Measurements from ENCODE around the gene STAMBPL1. TPM values are rescaled to one million over a fixed set of nuclear protein-coding genes. Genes with fewer than 3 reads are reported as not detected.

The STAMBPL1 gene
- total RNA-seq, 1 experiment from 2014 or later: 0.54 TPM

DNA sequence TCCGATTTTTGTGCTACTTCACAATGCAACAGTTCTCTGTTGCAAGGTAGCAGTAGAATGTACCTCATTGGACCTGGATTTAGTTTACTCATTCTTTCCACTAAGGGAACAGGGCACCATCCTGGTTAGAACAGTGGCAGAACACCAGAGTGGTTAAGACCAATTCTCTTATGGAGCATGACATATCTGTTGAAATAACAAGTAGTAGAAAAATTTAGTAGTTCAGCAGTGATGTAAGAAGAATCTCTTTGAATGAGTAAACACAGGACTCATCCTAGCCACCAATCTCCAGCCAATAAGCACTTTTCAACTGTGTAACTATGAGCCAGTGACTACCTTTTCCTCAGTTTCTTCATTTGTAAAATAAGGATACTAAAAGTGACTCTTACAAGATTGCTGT, 30.8 kb upstream of the STAMBPL1 start:
- Mint-ChIP-seq H3K4me1 (ENCODE audit: low read depth, unreplicated experiment) (peaks cover 7% of the 10 kb centered on the region), H3K9me3 (ENCODE audit: unreplicated experiment) (no peaks in the 10 kb centered on the region), H3K27ac (ENCODE audit: unreplicated experiment) (no peak overlapping the region), H3K4me3 (ENCODE audit: unreplicated experiment) (no peak overlapping the region), H3K36me3 (ENCODE audit: insufficient read depth, unreplicated experiment) (no peaks in the 10 kb centered on the region), H3K27me3 (ENCODE audit: insufficient read depth, unreplicated experiment) (peaks cover 5% of the 10 kb centered on the region)
- TF ChIP-seq, protein P1, sequence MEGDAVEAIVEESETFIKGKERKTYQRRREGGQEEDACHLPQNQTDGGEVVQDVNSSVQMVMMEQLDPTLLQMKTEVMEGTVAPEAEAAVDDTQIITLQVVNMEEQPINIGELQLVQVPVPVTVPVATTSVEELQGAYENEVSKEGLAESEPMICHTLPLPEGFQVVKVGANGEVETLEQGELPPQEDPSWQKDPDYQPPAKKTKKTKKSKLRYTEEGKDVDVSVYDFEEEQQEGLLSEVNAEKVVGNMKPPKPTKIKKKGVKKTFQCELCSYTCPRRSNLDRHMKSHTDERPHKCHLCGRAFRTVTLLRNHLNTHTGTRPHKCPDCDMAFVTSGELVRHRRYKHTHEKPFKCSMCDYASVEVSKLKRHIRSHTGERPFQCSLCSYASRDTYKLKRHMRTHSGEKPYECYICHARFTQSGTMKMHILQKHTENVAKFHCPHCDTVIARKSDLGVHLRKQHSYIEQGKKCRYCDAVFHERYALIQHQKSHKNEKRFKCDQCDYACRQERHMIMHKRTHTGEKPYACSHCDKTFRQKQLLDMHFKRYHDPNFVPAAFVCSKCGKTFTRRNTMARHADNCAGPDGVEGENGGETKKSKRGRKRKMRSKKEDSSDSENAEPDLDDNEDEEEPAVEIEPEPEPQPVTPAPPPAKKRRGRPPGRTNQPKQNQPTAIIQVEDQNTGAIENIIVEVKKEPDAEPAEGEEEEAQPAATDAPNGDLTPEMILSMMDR (IDR thresholded peaks at IDR 0.05; ENCODE audit: insufficient read depth in 1 of 2, low read depth in 1 of 2, low read length in 1 of 2, severe bottlenecking in 1 of 2, unreplicated experiment in 1 of 2): no peak
- Histone ChIP-seq H3K27me3 (replicated peaks; ENCODE audit: control insufficient read depth, insufficient read depth, low read length) (no peaks in the 10 kb centered on the region; the same call in 1 of the 2 replicates), H3K36me3 (ENCODE audit: control insufficient read depth, insufficient read depth, low read length) (no peaks in the 10 kb centered on the region), H3K4me1 (peaks cover 13% of the 10 kb centered on the region), H3K9me3 (no peaks in the 10 kb centered on the region), H3K4me3 (ENCODE audit: low read depth, low read length) (no peak overlapping the region)
- no TSS peak for BruUV-seq (replicated peaks)
- CTCF ChIA-PET: interaction anchor here (0.6 kb wide), 1 partner anchor 35 kb away, joined by 3 read pairs; no protein-coding TSS in a partner anchor
- POLR2A ChIA-PET: no interaction called here
- DNase-seq: no peak
- intact Hi-C loops (cut with micrococcal nuclease; ENCODE audit: unreplicated experiment): no loop called here

DNA sequence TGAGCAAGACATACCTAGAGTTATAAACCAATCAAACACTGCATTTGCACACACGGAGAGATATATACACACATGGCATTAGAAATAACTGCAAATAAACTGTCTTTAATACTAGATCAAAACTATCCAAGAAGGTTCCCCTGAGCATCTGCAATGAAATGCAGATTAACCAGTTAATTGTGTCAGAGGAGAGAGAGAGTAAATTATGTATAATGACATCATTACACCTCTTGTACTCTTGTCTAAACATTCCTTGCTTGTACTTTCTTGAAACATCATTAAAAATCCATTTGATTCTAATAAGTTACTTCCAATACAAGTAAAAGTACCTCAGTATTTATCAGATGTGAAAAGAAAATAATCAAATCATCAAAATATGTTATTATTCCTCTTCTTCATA, 29.3 kb upstream of the STAMBPL1 start:
- POLR2A ChIA-PET: no interaction called here
- no peaks in the 10 kb centered on the region for H3K36me3 Mint-ChIP-seq (ENCODE audit: insufficient read depth, unreplicated experiment)
- H3K27me3 Mint-ChIP-seq (ENCODE audit: insufficient read depth, unreplicated experiment): no peaks in the 10 kb centered on the region
- peaks cover 7% of the 10 kb centered on the region for H3K4me1 Mint-ChIP-seq (ENCODE audit: low read depth, unreplicated experiment)
- CTCF ChIA-PET: no interaction called here
- no peaks in the 10 kb centered on the region for H3K27me3 ChIP-seq (replicated peaks; ENCODE audit: control insufficient read depth, insufficient read depth, low read length)
- intact Hi-C loops (cut with micrococcal nuclease; ENCODE audit: unreplicated experiment): no loop called here
- no peaks in the 10 kb centered on the region for H3K9me3 ChIP-seq
- H3K9me3 Mint-ChIP-seq (ENCODE audit: unreplicated experiment): no peaks in the 10 kb centered on the region
- TF ChIP-seq, protein P1 (IDR thresholded peaks at IDR 0.05; ENCODE audit: insufficient read depth in 1 of 2, low read depth in 1 of 2, low read length in 1 of 2, severe bottlenecking in 1 of 2, unreplicated experiment in 1 of 2): no peak
- DNase-seq: no peak
- no peak overlapping the region for H3K27ac Mint-ChIP-seq (ENCODE audit: unreplicated experiment)
- H3K4me1 ChIP-seq: peaks cover 13% of the 10 kb centered on the region
- BruUV-seq (replicated peaks): no TSS peak
- no peaks in the 10 kb centered on the region for H3K36me3 ChIP-seq (ENCODE audit: control insufficient read depth, insufficient read depth, low read length)
- H3K4me3 ChIP-seq (ENCODE audit: low read depth, low read length): no peak overlapping the region
- no peak overlapping the region for H3K4me3 Mint-ChIP-seq (ENCODE audit: unreplicated experiment)

DNA sequence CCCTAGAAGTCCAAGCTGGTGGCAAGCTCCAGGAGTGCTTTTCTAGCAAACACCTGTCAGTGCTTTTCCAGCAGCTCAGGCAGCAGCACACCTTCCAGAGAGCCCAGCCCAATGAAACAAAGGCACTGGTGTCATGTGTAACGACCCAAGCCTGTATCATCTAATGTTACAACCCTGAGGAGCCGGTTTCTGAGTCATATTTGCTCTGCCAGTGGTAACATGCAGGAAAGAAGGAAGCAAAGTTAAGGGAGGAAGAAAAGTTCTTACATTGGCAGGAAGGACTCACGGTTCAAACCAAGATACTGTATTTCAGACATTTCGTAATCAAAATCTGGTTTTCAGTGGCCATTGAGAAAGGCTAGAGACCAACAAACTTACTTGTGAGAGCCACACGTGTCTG, 28.3 kb upstream of the STAMBPL1 start, which contains the start of gene ANKRD22:
Gene ANKRD22 (minus strand): TSS at position 139 of the 400 bp plus-strand sequence. CDS start 237 bp downstream, outside the sequence.
- DNase-seq: peak; percentile 52 to 59
- ChIA-PET CTCF (interaction anchor here (1.0 kb wide), 1 partner anchor 81 kb away, joined by 3 read pairs; no protein-coding TSS in a partner anchor), POLR2A (no interaction called here)
- BruUV-seq (replicated peaks): no TSS peak
- TF ChIP-seq, protein P1 (IDR thresholded peaks at IDR 0.05; ENCODE audit: insufficient read depth in 1 of 2, low read depth in 1 of 2, low read length in 1 of 2, severe bottlenecking in 1 of 2, unreplicated experiment in 1 of 2): no peak
- Mint-ChIP-seq H3K4me3 (ENCODE audit: unreplicated experiment) (peak within 1 kb of the TSS; percentile 40), H3K9me3 (ENCODE audit: unreplicated experiment) (no peaks in the 10 kb centered on the region), H3K27ac (ENCODE audit: unreplicated experiment) (peak within 1 kb of the TSS; percentile 23), H3K36me3 (ENCODE audit: insufficient read depth, unreplicated experiment) (no peaks in the 10 kb centered on the region), H3K27me3 (ENCODE audit: insufficient read depth, unreplicated experiment) (no peaks in the 10 kb centered on the region), H3K4me1 (ENCODE audit: low read depth, unreplicated experiment) (peaks cover 7% of the 10 kb centered on the region)
- no peaks in the 10 kb centered on the region for H3K9me3 ChIP-seq
- H3K4me3 ChIP-seq (ENCODE audit: low read depth, low read length): no peak within 1 kb of the TSS
- intact Hi-C loops (cut with micrococcal nuclease; ENCODE audit: unreplicated experiment): no loop called here
- H3K27me3 ChIP-seq (replicated peaks; ENCODE audit: control insufficient read depth, insufficient read depth, low read length): no peaks in the 10 kb centered on the region
- H3K4me1 ChIP-seq: peaks cover 13% of the 10 kb centered on the region
- H3K36me3 ChIP-seq (ENCODE audit: control insufficient read depth, insufficient read depth, low read length): no peaks in the 10 kb centered on the region

Measured in Caco-2 (cell line).